HS-5 (cell line): ENCODE measurements around the gene CLEC4G.
"Not testable (repeated sequence)": the region's sequence is repeated elsewhere in the genome, so short reads cannot be mapped to it uniquely, and the experiment has no call there.

Experiments
- DNase-seq: peaks from one replicate; pipeline ENCODE4 v3.0.0-alpha.2; 2012; ENCODE audit warnings: low read depth

The CLEC4G gene

GRCh38 chr19:7732045-7732444 is at the start of gene CLEC4G:
Gene CLEC4G, minus strand, starts transcription at chr19:7732110. Its CDS starts 8 bp downstream, at chr19:7732102.
- no peak for DNase-seq

DNA sequence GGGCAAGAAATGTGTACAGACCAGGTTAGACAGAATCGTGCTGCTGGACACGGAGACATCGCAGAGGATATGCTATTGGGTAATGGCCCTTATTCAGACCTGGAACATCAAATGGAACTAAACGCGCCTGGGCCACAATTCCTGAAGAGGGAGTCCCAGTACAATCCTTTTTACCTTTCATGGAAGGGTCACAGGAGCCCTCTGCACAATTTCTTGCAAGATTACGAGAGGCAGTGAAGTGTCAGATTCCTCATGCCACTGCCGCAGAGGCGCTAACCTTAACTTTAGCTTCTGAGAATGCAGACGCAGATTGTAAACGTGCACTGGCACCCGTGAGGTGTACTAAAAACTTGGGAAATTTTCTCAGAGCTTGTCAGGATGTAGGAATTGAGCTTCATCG is 49.2 kb upstream of the CLEC4G start:
- no peak for DNase-seq

- no peak for DNase-seq
These were observed 47.9 kb upstream of the CLEC4G start for GRCh38 chr19:7779631-7780486.

DNA sequence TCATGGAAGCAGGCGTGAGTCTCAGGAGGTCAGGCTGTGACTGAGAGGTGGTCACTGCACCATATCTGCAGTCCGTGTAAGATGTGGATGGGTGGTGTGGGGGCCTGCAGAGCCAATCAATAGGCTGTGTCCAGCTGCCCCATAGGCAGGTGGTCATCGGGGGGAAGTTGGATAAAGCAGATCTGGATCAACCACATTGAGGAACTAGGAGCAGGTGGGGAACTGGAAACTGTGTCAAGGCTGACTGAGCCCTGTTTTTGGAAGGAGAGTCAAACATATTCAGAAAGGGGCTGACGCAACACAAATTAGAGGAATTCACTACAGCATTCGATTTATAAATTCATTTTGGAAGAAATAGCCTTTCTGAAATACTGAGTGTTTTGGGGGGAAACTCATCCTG is 46.2 kb upstream of the CLEC4G start:
- no peak for DNase-seq

DNA sequence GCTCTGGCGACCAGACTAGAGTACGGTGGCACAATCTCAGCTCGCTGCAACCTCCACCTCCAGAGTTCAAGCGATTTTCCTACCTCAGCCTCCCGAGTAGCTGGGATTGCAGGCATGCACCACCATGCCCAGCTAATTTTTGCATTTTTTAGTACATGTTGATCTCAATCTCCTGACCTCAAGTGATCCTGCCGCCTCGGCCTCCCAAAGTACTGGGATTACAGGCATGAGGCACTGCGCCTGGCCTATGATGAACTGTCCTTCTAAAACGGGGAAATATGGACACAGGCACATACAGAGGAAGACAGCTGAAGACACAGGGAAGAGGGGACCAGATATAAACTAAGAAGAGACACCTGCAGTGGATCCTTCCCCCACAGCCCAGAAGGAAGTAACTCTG is 43.9 kb upstream of the CLEC4G start:
- no peak for DNase-seq

DNA sequence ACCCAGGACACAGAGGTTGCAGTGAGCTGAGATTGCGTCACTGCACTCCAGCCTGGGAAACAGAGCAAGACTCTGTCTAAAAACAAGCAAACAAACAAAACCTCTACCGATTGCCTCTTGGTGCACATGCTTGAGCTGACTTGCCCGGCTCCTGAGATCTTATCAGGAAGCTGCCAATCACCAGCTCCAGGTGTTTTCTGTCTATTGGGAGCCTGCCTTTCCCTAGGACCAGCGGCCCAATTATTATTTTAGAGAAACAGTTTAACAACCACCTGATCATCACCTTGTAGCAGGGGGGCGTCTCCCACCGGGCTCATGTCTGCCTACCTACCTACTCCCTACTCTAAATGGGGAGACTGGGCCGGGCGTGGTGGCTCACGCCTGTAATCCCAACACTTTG is 41.9 kb upstream of the CLEC4G start:
- DNase-seq: no peak

- no peak for DNase-seq
These were observed 40.9 kb upstream of the CLEC4G start for GRCh38 chr19:7772752-7773291.

DNA sequence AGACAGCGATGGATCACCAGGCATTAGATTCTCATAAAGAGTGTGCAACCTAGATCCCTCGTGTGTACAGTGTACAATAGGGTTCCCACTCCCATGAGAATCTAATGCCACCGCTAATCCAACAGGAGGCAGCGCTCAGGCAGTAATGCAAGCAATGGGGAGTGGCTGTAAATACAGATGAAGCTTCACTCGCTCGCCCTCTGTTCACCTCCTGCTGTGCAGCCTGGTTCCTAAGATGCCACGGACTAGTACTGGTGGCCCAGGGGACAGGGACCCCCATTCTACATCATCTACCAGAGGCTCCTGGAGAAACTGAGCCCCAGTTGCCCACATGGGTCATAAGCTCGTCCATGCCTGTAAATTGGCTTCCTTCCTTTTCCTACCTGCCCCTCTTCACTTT is 39.2 kb upstream of the CLEC4G start:
- no peak for DNase-seq

DNA sequence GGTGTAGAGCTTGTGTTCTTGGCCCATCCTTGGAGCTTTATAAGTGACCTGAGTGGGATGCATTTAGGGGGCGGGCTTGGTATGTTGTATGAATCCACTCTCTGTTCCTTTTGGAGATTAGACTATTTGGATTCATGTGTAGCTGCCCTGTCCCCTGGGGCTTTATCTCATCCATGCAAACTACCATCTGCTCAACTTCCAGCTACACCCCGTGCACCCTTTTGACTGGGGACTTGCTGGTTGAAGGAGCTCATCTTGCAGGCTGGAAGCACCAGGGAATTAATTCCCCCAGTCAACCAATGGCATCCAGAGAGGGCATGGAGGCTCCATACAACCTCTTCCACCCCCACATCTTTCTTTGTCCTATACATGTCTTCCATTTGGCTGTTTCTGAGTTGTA is 37.3 kb upstream of the CLEC4G start:
- DNase-seq: no peak

DNA sequence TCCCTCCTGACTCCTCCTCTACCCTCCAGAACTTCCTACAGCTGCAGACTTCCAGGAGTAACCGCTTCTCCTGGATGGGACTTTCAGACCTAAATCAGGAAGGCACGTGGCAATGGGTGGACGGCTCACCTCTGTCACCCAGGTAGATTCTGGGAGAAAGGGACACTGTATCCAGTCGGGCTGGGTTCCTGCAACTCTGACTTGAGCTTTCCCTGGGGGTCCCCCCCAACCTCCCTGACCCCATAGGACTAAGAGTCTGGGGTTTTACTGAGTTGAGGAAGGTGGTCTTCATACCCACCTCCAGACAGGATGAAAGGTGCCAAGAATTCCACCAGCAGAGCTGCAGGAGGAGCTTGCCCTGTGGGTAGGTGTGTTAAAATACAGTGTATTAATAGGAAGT is 35.6 kb upstream of the CLEC4G start:
- DNase-seq: no peak

- DNase-seq: no peak
These were observed 34.6 kb upstream of the CLEC4G start for GRCh38 chr19:7766535-7766934.

- DNase-seq: not testable (repeated sequence)
These were observed 33.1 kb upstream of the CLEC4G start for GRCh38 chr19:7765043-7765442.

DNA sequence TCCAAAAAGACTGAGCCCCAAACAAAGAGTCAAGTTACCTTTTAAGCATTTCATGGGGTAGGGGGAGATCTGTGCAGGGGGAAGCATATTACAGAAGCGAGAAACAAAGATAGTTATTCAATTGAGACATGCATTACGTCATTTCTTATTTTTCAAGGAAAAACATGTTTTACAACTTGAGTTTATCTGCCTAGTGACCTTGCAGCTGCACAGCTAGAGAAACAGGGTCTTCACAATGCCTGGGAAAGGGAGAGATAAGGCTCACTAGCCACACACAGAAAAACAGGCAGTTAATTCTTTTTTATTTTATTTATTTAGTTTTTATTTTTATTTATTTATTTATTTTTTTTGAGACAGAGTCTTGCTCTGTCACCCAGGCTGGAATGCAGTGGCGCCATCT is 32.2 kb upstream of the CLEC4G start:
- DNase-seq: not testable (repeated sequence)

DNA sequence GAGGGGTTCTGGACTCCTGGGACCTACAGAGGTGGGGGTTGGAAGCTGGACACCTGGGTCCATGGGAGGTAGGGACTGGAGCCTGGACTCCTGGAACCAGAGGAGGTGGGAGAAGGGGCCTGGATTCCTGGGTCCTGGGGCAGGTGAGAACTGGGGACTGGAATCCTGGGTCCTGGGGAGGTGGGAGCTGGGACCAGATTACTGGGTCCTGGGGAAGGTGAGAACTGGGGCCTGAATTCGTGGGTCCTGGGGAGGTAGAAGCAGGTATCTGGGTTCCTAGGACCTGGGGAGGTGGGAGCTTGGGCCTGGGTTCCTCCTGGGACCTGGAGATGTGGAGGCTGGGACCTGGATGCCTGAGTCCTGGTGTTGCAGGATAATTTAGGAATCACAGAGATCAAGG is 31.8 kb upstream of the CLEC4G start:
- DNase-seq: no peak

GRCh38 chr19:7762719-7763293 is 30.9 kb upstream of the CLEC4G start, which contains the start of gene CLEC4M:
Gene CLEC4M, plus strand, starts transcription at chr19:7763243. Its CDS starts 24 bp downstream, at chr19:7763267.
- DNase-seq: no peak

GRCh38 chr19:7759156-7759555 is 27.2 kb upstream of the CLEC4G start:
- no peak for DNase-seq

- no peak for DNase-seq
These were observed 25.4 kb upstream of the CLEC4G start for GRCh38 chr19:7757358-7757757.

- no peak for DNase-seq
These were observed 24.3 kb upstream of the CLEC4G start for GRCh38 chr19:7756258-7756657.

- no peak for DNase-seq
These were observed 19.4 kb upstream of the CLEC4G start for GRCh38 chr19:7751157-7751783.

- no peak for DNase-seq
These were observed 16.8 kb upstream of the CLEC4G start for GRCh38 chr19:7748756-7749155.

DNA sequence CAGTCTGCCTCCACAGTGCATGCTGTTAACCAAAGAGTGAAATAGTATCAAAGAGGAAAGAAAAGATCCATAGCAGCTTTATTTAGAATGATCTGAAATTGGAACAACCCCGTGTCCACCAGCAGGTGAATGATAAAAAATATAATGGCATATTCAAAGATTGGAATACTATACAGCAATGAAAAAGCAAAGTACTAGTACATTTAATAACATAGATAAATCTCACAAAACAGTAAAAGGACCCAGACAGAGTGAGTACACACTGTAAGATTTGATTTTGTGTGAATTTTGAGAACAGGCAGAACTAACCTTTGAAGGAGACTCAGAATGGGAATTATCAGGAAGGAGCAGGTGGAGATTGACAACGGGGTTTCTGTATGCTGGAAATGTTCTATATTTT is 16.3 kb upstream of the CLEC4G start:
- no peak for DNase-seq

DNA sequence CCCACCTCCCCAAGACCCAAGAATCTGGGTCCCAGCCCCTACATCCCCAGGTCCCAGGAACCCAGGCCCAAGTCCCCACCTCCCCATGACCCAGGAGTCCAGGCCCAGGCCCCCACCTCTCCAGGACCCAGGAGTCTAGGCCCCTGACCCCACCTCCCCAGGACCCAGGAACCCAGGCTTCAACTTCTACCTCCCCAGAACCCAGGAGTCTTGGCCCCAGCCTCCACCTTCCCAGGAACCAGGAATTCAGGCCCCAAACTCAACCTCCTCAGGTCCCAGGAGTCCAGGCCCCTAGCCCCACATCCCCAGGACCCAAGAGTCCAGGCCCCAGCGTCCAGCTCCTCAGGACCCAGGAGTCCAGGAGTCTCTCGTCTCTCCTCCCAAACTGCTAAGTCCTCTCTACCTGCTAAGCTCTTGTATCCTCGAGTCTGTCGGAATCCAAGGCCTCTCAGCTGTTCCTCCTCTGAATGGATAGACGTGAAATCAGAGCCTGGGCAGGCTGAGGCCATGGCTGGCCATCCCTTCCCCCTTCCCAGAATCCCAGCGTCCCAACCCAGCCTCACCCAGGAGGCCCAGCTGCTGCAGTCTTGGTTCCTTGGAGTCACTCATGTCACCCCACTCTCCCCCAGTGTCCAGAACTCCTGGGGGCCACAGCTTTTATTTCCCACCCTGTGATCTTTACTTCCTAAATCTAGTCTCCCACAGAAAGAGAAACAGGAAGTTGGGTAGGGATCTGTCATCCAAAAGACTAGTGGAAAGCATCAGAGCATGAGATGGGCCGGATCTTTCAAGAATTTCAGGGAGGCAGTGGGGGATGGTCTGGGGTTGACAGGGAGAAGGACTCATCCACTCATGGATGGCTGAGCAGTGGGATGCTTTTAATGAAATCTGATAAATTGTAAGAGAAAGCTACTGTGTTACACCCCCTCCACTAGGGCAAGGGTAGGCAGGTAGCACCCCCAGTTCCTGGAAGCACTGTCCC is 15.3 kb upstream of the CLEC4G start, which contains the start of gene CD209:
Gene CD209 (minus strand): TSS at position 632 of the 982 bp plus-strand sequence. CDS start 23 bp downstream, at position 609.
- DNase-seq: no peak
